ENCODE results near the gene SHKBP1. TPM values are rescaled to one million over a fixed set of nuclear protein-coding genes. Genes with fewer than 3 reads are reported as not detected.

Gene SHKBP1
- total and polyA plus RNA-seq, 2 of the 8 experiments (the other 6 are each of a cell fraction or from before 2014, with no cell fraction given): 74.6 to 98.8 TPM

DNA sequence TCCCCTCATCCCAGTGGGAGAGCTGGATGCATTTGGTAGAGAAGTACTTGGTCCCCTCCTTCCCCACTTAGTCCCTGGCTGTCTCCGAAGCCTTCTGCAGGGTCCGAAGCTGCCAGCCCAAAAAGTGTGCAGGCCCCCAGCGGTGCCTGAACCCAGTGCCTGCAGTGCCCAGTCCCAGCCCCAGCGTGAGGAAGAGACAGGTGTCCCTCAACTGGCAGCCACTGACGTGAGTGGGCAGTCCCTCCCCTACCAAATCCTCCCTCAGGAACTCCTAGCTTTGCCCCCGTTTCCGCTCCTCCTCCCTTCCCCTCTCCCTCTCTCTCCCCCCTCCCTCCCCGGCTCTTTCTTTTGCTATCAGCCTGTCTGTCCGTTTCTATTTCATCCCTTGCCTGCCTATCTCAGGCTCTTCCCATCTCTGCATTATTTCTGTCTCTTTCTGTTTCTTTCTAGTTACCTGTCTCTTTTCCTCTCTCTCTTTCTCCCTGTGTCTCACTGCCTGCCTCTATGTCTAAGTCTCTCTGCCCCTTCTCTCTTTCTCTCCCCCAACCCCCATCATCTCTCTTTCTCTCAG, 22.7 kb downstream of the SHKBP1 start:
- H3K79me1 ChIP-seq (ENCODE audit: low read depth, low read length): no peaks in the 10 kb centered on the region
- H3K79me2 ChIP-seq (ENCODE audit: control insufficient read depth in 1 of 2, insufficient read depth in 2 of 2, low read length in 2 of 2): no peaks in the 10 kb centered on the region
- FAIRE-seq: no peak
- WGBS, 2 experiments (ENCODE audit: extremely low coverage in 1 of 2, insufficient coverage in 1 of 2, insufficient read length in 1 of 2, insufficient replicate concordance in 2 of 2, low coverage in 1 of 2, low lambda C conversion rate in 2 of 2, missing lambda C conversion rate in 1 of 2): 44% methylated on average over 6 of the region's 9 CpGs; no CpG with 5 or more reads in 1 of the 2 experiments
- H2BK12ac ChIP-seq (ENCODE audit: low read depth, low read length): no peak overlapping the region
- H3K4me2 ChIP-seq (ENCODE audit: insufficient read depth in 1 of 2, low read depth in 2 of 2, low read length in 2 of 2): peak overlapping the region; percentile 41 to 75
- no peak for DNase-seq (ENCODE audit: low read depth in 1 of 2, low spot score in 2 of 2)
- no peak overlapping the region for H2BK5ac ChIP-seq (ENCODE audit: low read depth, low read length)
- peak overlapping the region; percentile 95; the same call in 1 of the 2 replicates for H2BK15ac ChIP-seq (ENCODE audit: low read length)
- no peak overlapping the region for H2AFZ ChIP-seq (ENCODE audit: low read length)
- H2BK120ac ChIP-seq (replicated peaks; ENCODE audit: low read depth, low read length): no peak overlapping the region
- H3K4ac ChIP-seq (replicated peaks; ENCODE audit: insufficient read length, low read depth, low read length): no peak overlapping the region
- H4K20me1 ChIP-seq (replicated peaks in 1 of 2; ENCODE audit: control insufficient read depth in 1 of 2, insufficient read depth in 2 of 2, low read length in 2 of 2): peaks cover 3 to 6% of the 10 kb centered on the region in 2 experiments
- H3K23ac ChIP-seq (ENCODE audit: insufficient read length): no peak overlapping the region
- H3K27me3 ChIP-seq (replicated peaks in 1 of 4; ENCODE audit: control insufficient read depth in 3 of 4, extremely low read depth in 1 of 4, insufficient read depth in 3 of 4, low read length in 3 of 4): peaks cover 19 to 48% (median 42%) of the 10 kb centered on the region in 4 experiments
- H3K9me3 ChIP-seq (ENCODE audit: insufficient read depth in 2 of 2, low read depth in 1 of 2, low read length in 1 of 2): no peaks in the 10 kb centered on the region
- CTCF ChIA-PET (ENCODE audit: partially characterized antibody): interaction anchor here (0.5 to 11.3 kb wide), 19 partner anchors 10 to 135 kb away, joined by 3 to 100 read pairs (median 4); no protein-coding TSS in a partner anchor
- H3K27ac ChIP-seq (ENCODE audit: low read depth, low read length): no peak overlapping the region
- H3K23me2 ChIP-seq (ENCODE audit: low read depth, low read length): peaks cover 19% of the 10 kb centered on the region; the same call in 1 of the 2 replicates
- H3K4me3 ChIP-seq (ENCODE audit: extremely low read depth in 1 of 4, insufficient read depth in 2 of 4, low read depth in 3 of 4, low read length in 4 of 4): peak overlapping the region in 1 of 4 experiments; percentile 66; a peak in 2 of 8 replicates
- H3K18ac ChIP-seq (ENCODE audit: extremely low read depth, low read length): no peak overlapping the region
- no peak overlapping the region for H4K5ac ChIP-seq (ENCODE audit: insufficient read length, low read depth, low read length)
- no peaks in the 10 kb centered on the region; a peak in 1 of 8 replicates for H3K36me3 ChIP-seq (ENCODE audit: control insufficient read depth in 2 of 4, insufficient read depth in 4 of 4, low read length in 3 of 4)
- no peak overlapping the region for H3K9ac ChIP-seq (replicated peaks in 1 of 4; ENCODE audit: extremely low read depth in 1 of 4, low read depth in 3 of 4, low read length in 3 of 4)
- no peak overlapping the region for H4K8ac ChIP-seq (ENCODE audit: extremely low read depth, insufficient read depth, low read length)
- POLR2A ChIA-PET (ENCODE audit: partially characterized antibody): interaction anchor here (0.7 to 2.1 kb wide), 6 partner anchors 8 to 166 kb away, joined by 3 to 4 read pairs (median 3); no protein-coding TSS in a partner anchor
- no peak overlapping the region for H3K14ac ChIP-seq (ENCODE audit: insufficient read length)
- H4K91ac ChIP-seq (replicated peaks; ENCODE audit: insufficient read length, low read length): no peak overlapping the region
- H3K4me1 ChIP-seq (replicated peaks in 1 of 4; ENCODE audit: control insufficient read depth in 3 of 4, insufficient read depth in 4 of 4, low read length in 3 of 4): peaks cover 9 to 35% (median 20%) of the 10 kb centered on the region in 4 experiments
- no peak overlapping the region for H2BK20ac ChIP-seq (ENCODE audit: low read length)
- no peak overlapping the region for H2AK5ac ChIP-seq (ENCODE audit: low read depth, low read length)
- no peak overlapping the region for H3K56ac ChIP-seq (replicated peaks; ENCODE audit: insufficient read length, low read depth, low read length)
- TF ChIP-seq SIRT6 (IDR thresholded peaks at IDR 0.05; ENCODE audit: low read length) (no peak), SUZ12 (IDR thresholded peaks at IDR 0.05; ENCODE audit: low read length) (no peak), CHD1 (IDR thresholded peaks at IDR 0.05; ENCODE audit: low read depth, low read length) (no peak)
